ENCODE data around the gene SLC35E3. TPM values are rescaled to one million over a fixed set of nuclear protein-coding genes. Genes with fewer than 3 reads are reported as not detected.

The SLC35E3 gene
- total and polyA plus RNA-seq, 2 of the 13 experiments (the other 11 are each of a cell fraction or from before 2014, with no cell fraction given), result 13.0 to 22.1 TPM

GRCh38 chr12:68789144-68789878 is 43.3 kb downstream of the SLC35E3 start (continued):
- TF ChIP-seq SMARCC2 (IDR thresholded peaks at IDR 0.05) (0 out of 2 replicates have a peak, but pooled peaks have one; percentile 2), FIP1L1 (IDR thresholded peaks at IDR 0.05; ENCODE audit: borderline replicate concordance, insufficient read depth, low read depth, low read length) (no peak), SRF (IDR thresholded peaks at IDR 0.05; ENCODE audit: low read depth, low read length) (no peak), ZUFSP (CRISPR knock-in tag; IDR thresholded peaks at IDR 0.05; ENCODE audit: borderline replicate concordance) (no peak), MAZ (IDR thresholded peaks at IDR 0.05; ENCODE audit: borderline replicate concordance, low read depth, low read length) (no peak), MAZ (CRISPR knock-in tag; IDR thresholded peaks at IDR 0.05; ENCODE audit: low read depth) (no peak), KDM1A (CRISPR knock-in tag; IDR thresholded peaks at IDR 0.05) (0 out of 2 replicates have a peak, but pooled peaks have one; percentile 24), POLR2AphosphoS2 (IDR thresholded peaks at IDR 0.05; ENCODE audit: low read depth, low read length) (no peak), MTA3 (CRISPR knock-in tag; IDR thresholded peaks at IDR 0.05) (no peak), ZNF234 (CRISPR knock-in tag; conservative IDR thresholded peaks at IDR 0.05) (no peak), ZNF747 (CRISPR knock-in tag; IDR thresholded peaks at IDR 0.05; ENCODE audit: borderline replicate concordance) (no peak), SAP130 (CRISPR knock-in tag; IDR thresholded peaks at IDR 0.05; ENCODE audit: low read depth) (peak; percentile 82), CAMTA2 (CRISPR knock-in tag; IDR thresholded peaks at IDR 0.05; ENCODE audit: borderline replicate concordance) (no peak), KAT8 (CRISPR knock-in tag; IDR thresholded peaks at IDR 0.05) (no peak; the same call in 1 of the 2 replicates), ZBTB14 (CRISPR knock-in tag; IDR thresholded peaks at IDR 0.05) (no peak), ZFP36L2 (CRISPR knock-in tag; IDR thresholded peaks at IDR 0.05) (no peak), ZFP91 (CRISPR knock-in tag; IDR thresholded peaks at IDR 0.05; ENCODE audit: borderline replicate concordance) (no peak), SOX6 (IDR thresholded peaks at IDR 0.05) (no peak), SOX6 (CRISPR knock-in tag; IDR thresholded peaks at IDR 0.05) (peak; percentile 82)
- TF ChIP-seq, protein P1, sequence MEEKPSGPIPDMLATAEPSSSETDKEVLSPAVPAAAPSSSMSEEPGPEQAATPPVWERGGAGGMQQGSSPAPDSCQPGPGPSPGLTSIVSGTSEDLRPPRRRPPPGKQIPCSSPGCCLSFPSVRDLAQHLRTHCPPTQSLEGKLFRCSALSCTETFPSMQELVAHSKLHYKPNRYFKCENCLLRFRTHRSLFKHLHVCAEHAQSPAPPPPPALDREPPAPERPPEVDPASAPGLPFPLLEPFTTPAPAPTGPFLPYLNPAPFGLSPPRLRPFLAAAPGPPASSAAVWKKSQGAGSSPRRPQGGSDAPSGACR (CRISPR knock-in tag; IDR thresholded peaks at IDR 0.05), result peak; percentile 45; the same call in 1 of the 2 replicates
- TF ChIP-seq, protein P2, sequence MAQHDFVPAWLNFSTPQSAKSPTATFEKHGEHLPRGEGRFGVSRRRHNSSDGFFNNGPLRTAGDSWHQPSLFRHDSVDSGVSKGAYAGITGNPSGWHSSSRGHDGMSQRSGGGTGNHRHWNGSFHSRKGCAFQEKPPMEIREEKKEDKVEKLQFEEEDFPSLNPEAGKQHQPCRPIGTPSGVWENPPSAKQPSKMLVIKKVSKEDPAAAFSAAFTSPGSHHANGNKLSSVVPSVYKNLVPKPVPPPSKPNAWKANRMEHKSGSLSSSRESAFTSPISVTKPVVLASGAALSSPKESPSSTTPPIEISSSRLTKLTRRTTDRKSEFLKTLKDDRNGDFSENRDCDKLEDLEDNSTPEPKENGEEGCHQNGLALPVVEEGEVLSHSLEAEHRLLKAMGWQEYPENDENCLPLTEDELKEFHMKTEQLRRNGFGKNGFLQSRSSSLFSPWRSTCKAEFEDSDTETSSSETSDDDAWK (CRISPR knock-in tag; IDR thresholded peaks at IDR 0.05), result no peak
- TF ChIP-seq, protein P3, sequence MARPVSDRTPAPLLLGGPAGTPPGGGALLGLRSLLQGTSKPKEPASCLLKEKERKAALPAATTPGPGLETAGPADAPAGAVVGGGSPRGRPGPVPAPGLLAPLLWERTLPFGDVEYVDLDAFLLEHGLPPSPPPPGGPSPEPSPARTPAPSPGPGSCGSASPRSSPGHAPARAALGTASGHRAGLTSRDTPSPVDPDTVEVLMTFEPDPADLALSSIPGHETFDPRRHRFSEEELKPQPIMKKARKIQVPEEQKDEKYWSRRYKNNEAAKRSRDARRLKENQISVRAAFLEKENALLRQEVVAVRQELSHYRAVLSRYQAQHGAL (CRISPR knock-in tag; IDR thresholded peaks at IDR 0.05; ENCODE audit: not compliant biosample characterization), result no peak

Measured in HepG2 (cell line).